ENCODE data around the gene GARS1.

Gene GARS1

GRCh38 chr7:30667172-30667571 is 72.5 kb downstream of the GARS1 start:
- DNase-seq: no peak
- Mint-ChIP-seq H3K4me3 (no peak overlapping the region), H3K27ac (no peak overlapping the region), H3K9me3 (no peaks in the 10 kb centered on the region), H3K36me3 (ENCODE audit: low read depth) (no peaks in the 10 kb centered on the region), H3K4me1 (no peaks in the 10 kb centered on the region), H3K27me3 (ENCODE audit: low read depth, poor library complexity) (peaks cover 17% of the 10 kb centered on the region)
- TF ChIP-seq CTCF (IDR thresholded peaks at IDR 0.05): no peak

- H3K27ac Mint-ChIP-seq: no peak overlapping the region
- H3K36me3 Mint-ChIP-seq (ENCODE audit: low read depth): peaks cover 4% of the 10 kb centered on the region
- no peak for DNase-seq
- no peak for TF ChIP-seq CTCF (IDR thresholded peaks at IDR 0.05)
- H3K27me3 Mint-ChIP-seq (ENCODE audit: low read depth, poor library complexity): peaks cover 17% of the 10 kb centered on the region
- no peak overlapping the region for H3K4me3 Mint-ChIP-seq
- H3K4me1 Mint-ChIP-seq: no peaks in the 10 kb centered on the region
- no peaks in the 10 kb centered on the region for H3K9me3 Mint-ChIP-seq
Measured at GRCh38 chr7:30668102-30668501, 73.4 kb downstream of the GARS1 start.

- peak; percentile 84 for DNase-seq
- peaks cover 38% of the 10 kb centered on the region for H3K27me3 Mint-ChIP-seq (ENCODE audit: low read depth, poor library complexity)
- no peaks in the 10 kb centered on the region for H3K4me1 Mint-ChIP-seq
- H3K36me3 Mint-ChIP-seq (ENCODE audit: low read depth): peaks cover 8% of the 10 kb centered on the region
- H3K9me3 Mint-ChIP-seq: no peaks in the 10 kb centered on the region
- no peak for TF ChIP-seq CTCF (IDR thresholded peaks at IDR 0.05)
- H3K27ac Mint-ChIP-seq: no peak overlapping the region
- no peak overlapping the region for H3K4me3 Mint-ChIP-seq
Measured at GRCh38 chr7:30671793-30672465, 77.3 kb downstream of the GARS1 start.

GRCh38 chr7:30674420-30674819 is 79.7 kb downstream of the GARS1 start:
- H3K9me3 Mint-ChIP-seq: no peaks in the 10 kb centered on the region
- no peak for TF ChIP-seq CTCF (IDR thresholded peaks at IDR 0.05)
- peaks cover 8% of the 10 kb centered on the region for H3K36me3 Mint-ChIP-seq (ENCODE audit: low read depth)
- peaks cover 5% of the 10 kb centered on the region for H3K4me1 Mint-ChIP-seq
- peaks cover 57% of the 10 kb centered on the region for H3K27me3 Mint-ChIP-seq (ENCODE audit: low read depth, poor library complexity)
- H3K27ac Mint-ChIP-seq: no peak overlapping the region
- no peak for DNase-seq
- H3K4me3 Mint-ChIP-seq: no peak overlapping the region

GRCh38 chr7:30674876-30675275 is 80.2 kb downstream of the GARS1 start:
- DNase-seq: no peak
- Mint-ChIP-seq H3K27me3 (ENCODE audit: low read depth, poor library complexity) (peaks cover 61% of the 10 kb centered on the region), H3K27ac (no peak overlapping the region), H3K9me3 (no peaks in the 10 kb centered on the region), H3K4me3 (no peak overlapping the region), H3K4me1 (peaks cover 10% of the 10 kb centered on the region), H3K36me3 (ENCODE audit: low read depth) (peaks cover 8% of the 10 kb centered on the region)
- no peak for TF ChIP-seq CTCF (IDR thresholded peaks at IDR 0.05)

GRCh38 chr7:30678805-30679204 is 84.1 kb downstream of the GARS1 start:
- H3K27ac Mint-ChIP-seq: no peak overlapping the region
- H3K36me3 Mint-ChIP-seq (ENCODE audit: low read depth): peaks cover 5% of the 10 kb centered on the region
- H3K4me3 Mint-ChIP-seq: no peak overlapping the region
- DNase-seq: no peak
- H3K27me3 Mint-ChIP-seq (ENCODE audit: low read depth, poor library complexity): peaks cover 93% of the 10 kb centered on the region
- no peak for TF ChIP-seq CTCF (IDR thresholded peaks at IDR 0.05)
- H3K4me1 Mint-ChIP-seq: peaks cover 27% of the 10 kb centered on the region
- no peaks in the 10 kb centered on the region for H3K9me3 Mint-ChIP-seq

Measured in nephron progenitor cell (in vitro differentiated cells).